ENCODE data around the gene MRPL27.
A peak's percentile ranks its signal among the peaks of the same experiment; 100 is the strongest.

Gene MRPL27

DNA sequence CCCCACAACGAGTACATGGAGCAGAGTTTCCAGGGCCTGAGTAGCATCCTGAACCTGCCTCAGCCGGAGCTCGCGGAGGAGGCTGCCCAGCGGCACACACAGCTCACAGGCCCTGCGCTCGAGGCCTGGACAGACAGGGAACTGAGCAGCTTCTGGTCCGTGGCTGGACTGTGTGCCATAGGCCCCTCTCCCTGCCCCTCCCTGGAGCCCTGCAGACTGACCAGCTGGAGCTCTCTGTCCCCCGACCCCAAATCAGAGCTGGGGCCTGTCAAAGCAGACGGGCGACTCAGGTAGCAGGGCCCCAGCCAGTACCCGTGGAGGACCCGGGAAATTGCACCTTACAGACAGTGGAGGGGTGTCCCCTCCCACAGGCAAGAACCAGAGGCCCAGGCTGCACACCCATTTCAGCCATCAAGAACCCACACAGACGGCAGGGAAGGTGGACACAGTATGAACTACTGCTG, 13.0 kb downstream of the MRPL27 start:
- no peak for DNase-seq

DNA sequence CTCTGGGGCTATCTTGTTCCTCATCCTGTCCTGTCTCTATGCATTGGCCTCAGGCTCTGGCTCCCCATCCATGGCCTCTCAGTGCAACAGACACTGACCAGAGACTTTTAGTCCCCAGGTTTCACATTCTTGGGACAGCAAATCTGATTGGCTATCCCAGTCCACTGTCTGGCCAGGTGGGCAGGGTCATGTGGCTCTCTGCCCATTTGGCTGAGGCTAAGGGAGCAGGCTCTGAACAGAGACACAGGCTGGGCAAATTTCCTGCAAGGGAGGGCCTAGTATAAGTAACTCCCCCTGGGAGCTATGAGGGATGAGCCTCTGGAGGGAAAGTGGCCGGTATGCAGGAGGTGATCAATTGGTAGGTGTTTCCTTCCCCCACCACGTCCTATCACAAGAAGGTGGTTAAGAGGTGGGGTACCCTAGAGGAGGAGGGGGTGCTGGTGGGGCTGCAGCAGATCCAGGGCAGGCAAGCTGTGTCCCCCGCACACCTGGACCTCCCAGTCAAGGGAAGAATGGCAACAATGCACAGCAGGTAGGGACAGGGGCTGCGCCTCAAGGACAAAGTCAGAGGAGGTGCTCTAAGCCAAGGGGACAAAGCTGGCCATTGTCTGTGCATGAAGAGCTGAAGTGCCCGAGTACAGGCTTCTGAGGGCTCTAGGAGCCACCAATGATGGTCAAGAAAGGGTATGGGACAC, 13.8 kb downstream of the MRPL27 start:
- no peak for DNase-seq

DNA sequence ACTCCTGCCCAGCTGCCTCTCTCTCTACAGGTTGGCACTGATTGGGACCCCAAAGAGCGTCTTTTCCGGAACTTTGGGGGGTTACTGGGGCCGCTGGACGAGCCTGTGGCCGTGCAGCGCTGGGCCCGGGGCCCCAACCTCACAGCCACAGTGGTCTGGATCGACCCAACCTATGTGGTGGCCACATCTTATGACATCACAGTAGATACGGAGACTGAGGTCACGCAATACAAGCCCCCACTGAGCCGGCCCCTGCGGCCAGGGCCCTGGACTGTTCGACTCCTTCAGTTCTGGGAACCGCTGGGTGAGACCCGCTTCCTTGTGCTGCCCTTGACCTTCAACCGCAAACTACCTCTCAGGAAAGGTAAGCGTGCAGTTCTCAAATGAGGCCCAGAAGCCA, 14.8 kb downstream of the MRPL27 start:
- no peak for DNase-seq

DNA sequence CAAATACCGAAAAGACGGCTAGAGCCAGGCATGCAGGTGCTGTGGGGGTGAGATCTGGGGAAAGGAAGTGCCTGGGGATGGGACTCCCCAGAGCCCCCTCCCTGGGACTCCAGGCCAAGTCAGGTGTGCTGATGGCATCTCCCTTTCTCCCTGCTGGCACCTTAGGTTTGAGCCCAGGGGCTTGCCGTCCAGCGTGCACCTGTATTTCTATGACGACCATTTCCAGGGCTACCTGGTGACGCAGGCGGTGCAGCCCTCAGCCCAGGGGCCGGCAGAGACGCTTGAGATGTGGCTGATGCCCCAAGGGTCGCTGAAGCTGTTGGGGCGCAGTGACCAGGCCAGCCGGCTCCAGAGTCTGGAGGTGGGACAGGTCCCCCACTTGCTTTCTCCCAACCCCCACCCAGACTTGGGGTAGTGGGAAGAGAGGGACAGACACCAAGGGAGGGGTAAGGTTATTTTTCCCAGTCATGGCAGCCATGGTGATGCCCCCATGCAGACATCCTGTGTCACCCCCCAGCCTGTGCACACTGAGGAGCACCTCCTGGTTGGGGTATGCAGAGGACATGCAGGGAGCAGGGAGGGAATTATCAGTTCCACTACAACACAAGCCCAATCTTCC, 16.0 kb downstream of the MRPL27 start:
- DNase-seq, result no peak

DNA sequence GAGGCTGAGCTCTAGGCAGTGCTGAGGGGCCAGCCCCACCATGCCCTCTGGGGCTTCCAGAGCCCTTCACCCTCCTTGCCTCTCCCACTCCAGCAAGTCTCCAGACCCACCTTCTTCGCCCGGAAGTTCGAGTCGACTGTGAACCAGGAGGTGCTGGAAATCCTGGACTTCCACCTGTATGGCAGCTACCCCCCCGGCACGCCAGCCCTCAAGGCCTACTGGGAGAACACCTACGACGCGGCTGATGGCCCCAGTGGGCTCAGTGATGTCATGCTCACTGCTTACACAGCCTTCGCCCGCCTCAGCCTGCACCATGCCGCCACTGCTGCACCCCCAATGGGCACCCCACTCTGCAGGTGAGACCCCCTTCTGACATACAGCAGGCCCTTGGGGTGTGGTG, 16.6 kb downstream of the MRPL27 start:
- no peak for DNase-seq

GRCh38 chr17:50355701-50356341, 17.2 kb downstream of the MRPL27 start:
- no peak for DNase-seq

GRCh38 chr17:50355336-50355700, 17.7 kb downstream of the MRPL27 start:
- no peak for DNase-seq

GRCh38 chr17:50354776-50355175, 18.2 kb downstream of the MRPL27 start:
- DNase-seq, result no peak

- no peak for DNase-seq
Measured at GRCh38 chr17:50354198-50354597, 18.8 kb downstream of the MRPL27 start.

DNA sequence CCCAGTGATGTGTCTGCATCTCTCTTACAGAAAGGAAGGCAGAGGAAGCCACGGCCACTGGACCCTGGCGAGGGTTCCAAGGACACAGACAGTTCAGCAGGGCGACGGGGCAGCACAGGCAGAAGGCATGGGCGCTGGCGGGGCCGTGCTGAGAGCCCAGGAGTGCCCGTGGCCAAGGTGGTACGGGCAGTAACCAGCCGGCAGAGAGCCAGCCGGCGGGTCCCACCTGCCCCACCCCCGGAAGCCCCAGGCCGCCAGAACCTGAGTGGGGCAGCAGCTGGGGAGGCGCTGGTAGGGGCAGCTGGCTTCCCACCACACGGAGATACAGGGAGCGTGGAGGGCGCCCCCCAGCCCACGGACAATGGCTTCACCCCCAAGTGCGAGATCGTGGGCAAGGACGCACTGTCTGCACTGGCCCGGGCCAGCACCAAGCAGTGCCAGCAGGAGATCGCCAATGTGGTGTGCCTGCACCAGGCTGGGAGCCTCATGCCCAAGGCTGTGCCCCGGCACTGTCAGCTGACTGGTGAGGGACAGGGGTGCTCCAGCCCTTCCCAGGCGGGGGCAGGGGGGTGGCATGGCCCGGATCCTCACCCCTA, 19.3 kb downstream of the MRPL27 start:
- DNase-seq, result no peak

GRCh38 chr17:50352693-50353599, 20.0 kb downstream of the MRPL27 start:
- no peak for DNase-seq

- DNase-seq, result no peak
Measured at GRCh38 chr17:50352072-50352692, 20.8 kb downstream of the MRPL27 start.

DNA sequence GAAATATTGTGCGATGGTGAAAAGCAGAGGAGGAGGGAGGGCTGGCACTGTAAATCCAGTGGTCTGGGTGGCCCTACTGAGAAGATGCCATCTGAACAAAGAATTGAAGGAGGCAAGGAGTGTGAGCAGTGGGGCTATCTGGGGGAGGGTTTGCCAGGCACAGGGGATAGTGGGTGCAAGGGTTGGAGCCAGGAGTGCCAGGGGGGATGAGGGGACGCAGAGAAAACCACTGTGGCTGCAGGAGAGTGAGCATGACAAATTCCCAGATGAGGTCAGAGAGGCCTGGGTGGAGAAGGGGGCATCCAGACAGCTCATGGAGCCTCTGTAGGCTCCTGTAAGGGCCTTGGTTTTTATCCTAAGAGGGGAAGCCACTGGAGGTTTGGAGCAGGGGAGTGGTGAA, 22.3 kb downstream of the MRPL27 start:
- DNase-seq, result no peak

DNA sequence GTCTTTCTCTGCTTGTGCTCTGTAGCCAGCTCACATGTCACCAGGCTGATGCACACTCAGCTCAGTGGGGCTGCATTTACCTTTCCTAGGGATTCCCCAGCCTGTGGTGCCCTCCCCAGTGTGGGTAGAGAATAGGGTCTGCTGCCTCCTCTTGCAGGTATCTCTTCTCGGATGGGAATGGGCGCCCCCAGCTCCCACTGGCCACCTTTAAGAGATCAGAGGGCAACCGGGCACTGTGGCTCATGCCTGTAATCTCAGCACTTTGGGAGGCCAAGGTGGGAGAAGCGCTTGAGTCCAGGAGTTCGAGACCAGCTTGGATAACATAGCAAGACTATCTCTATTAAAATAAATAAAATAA, 23.8 kb downstream of the MRPL27 start:
- no peak for DNase-seq

DNA sequence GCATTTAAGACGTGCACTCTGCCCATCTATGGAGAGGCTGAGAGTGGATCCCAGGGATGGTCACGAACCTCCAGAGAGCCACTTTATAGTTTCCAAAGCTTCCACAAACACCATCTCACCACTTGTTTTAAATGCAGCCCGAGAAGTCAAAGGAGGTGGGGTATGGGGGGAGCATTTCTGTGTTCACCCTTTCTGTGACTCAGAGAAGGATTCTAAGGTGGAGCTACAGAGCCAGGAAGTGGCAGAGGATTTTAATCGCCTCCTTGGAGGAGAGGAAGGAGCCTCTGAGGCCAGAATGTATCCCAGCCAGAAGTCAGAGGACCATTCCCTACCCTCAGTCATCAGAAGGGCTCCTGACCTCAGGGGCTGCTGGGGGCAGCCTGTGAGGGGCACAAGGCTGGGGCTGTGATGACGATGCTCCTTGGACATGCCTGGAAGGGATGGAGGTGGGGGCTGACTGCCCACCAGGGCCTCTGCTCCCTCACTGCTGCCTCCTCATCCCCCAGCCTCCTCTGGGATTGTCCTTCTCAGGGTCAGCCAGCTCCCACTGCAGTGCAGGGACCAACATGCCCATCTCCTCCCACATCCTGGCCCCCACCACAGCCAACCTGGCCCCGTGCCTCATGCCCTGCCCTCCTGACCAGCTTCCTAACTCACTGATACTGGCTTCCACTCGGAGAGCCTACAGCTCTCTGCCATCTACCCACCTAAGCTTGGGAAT, 24.3 kb downstream of the MRPL27 start:
- no peak for DNase-seq

GRCh38 chr17:50347894-50348291, 25.1 kb downstream of the MRPL27 start:
- DNase-seq, result no peak

DNA sequence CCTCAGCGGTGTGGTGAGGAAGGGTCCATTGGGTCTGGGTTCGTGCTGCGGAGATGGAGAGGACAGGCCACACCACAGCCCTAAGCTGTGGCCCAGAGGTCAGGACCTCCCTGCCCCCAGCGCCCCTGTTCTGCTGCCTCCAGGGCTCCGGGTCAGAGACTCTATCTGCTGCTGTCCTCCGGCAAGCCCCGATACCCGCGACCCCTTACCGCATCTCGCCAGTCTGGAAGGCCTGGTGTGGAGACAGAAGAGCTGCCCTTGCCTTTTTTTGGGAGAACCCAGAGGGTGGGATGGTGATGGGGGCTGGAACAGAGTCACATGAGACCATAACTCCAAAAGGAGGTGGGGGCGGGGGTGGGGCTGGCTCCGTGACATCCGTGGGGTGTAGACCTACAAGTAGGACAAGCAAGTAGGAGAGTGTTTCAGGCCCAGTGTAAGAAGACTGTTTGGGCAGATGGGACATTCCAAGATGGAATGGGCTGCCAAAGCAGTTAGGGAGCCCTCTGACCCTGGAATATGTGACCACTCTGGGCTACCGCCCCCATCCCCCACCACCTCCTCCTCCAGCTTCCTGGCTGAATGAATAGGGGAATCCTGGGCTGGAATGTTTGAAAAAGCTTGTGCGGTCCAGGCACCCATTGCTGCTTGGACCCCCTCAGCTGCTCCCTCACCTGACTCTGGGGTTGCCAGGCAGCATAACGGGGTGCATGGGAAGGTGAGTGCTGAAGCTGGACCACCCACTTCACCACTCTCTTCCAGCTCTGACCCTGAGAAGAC, 25.7 kb downstream of the MRPL27 start:
- no peak for DNase-seq

GRCh38 chr17:50346313-50347116, 26.5 kb downstream of the MRPL27 start:
- no peak for DNase-seq

DNA sequence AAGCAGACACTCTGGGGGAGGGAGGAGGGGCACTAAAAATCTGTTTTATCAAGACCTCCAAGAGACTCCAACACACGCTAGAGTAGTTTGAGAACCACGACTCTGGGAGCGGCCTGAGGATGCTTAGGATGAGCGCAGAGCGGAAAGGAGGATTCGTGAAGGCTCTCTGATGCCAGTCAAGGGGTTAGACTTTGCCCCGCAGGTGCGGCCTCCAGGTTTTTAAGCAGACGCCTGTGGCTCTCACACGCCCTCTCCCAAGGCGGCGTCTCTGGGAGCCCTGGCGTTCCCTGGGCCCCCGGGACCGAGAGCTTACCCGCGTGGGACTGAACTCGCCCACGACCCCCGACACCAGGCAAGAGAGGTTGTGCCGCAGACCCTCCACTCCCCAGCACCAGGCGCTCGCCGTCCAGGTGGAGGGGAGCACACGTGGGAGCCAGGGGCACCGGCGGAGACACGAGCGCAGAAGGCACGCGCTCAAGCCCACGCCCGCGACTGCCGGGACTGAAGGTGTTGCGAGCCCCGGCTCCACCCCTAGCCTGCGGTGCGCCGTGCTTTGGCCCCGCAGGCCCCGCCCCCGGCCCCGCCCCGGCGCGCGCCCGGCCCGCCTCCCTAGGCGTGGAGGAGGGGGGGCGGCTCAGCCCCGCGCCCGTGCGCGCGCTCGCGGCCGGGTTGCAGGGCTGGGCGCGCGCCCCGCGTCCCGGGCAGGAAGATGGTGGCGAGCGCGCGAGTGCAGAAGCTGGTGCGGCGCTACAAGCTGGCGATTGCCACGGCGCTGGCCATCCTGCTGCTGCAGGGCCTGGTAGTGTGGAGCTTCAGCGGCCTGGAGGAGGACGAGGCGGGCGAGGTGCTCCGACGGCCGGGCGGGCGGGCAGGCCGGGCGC, 27.3 kb downstream of the MRPL27 start, which contains the start of gene XYLT2:
XYLT2 (plus strand) TSS at position 695 of the 881 bp plus-strand sequence; CDS start at position 710, 15 bp downstream.
- peak; percentile 86 for DNase-seq
